ENCODE measurements around the gene MBD1.

DNA sequence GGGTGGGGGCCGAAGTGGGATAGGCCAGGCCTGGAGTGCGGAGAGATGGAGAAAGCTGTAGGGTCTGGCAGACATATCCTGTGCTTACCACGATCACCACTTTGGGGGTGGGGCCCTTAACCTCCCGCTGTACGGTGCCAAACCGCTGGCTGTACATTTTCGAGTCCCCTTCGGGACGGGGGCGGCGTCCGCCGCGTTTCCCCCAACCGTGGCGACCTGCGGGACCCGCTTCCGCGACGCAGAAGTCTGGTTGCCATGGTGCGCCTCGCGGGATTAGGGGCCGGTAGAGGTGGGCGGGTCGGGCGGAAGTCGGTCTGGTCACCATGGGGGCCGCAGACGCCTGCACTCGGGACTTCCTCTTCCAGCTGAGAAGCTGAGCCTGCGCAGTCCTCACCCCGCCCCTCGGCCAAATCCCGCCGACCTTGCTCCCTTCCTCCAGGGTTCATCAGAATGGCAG lies 15.0 kb downstream of the MBD1 start, which contains the start of gene CFAP53:
- TF ChIP-seq CTCF (IDR thresholded peaks at IDR 0.05) (no peak), EP300 (IDR thresholded peaks at IDR 0.05) (no peak), POLR2AphosphoS5 (IDR thresholded peaks at IDR 0.05) (peak; percentile 41), POLR2A (IDR thresholded peaks at IDR 0.05) (no peak)
